Stimulated activated CD4-positive, alpha-beta T cell treated with anti-CD3 and anti-CD28 coated beads, Interleukin-15, amount 100 ng/mL, for 1 hour (primary cell): ENCODE results near the gene LNX2.

Source experiments
- DNase-seq, 2 donors: peaks; one replicate each; pipeline ENCODE4 v3.0.0-alpha.2; 2020; ENCODE audit warnings: low read depth in 1 of 2, low spot score in 1 of 2

Gene LNX2

GRCh38 chr13:27620377-27621115 is at the start of gene LNX2:
Gene LNX2 (minus strand): TSS chr13:27620529. CDS start chr13:27581703, 38,826 bp downstream.
- peak; percentile 92 to 96 for DNase-seq

GRCh38 chr13:27667946-27668345 is 47.6 kb upstream of the LNX2 start:
- no peak for DNase-seq

- DNase-seq = no peak
Observed at GRCh38 chr13:27666951-27667350, 46.6 kb upstream of the LNX2 start.

- no peak for DNase-seq
Observed at GRCh38 chr13:27665761-27666160, 45.4 kb upstream of the LNX2 start.

GRCh38 chr13:27665333-27665732 is 45.0 kb upstream of the LNX2 start:
- DNase-seq = no peak

GRCh38 chr13:27663947-27664346 is 43.6 kb upstream of the LNX2 start:
- DNase-seq = no peak

GRCh38 chr13:27662738-27663470 is 42.6 kb upstream of the LNX2 start:
- DNase-seq = no peak

GRCh38 chr13:27661017-27661416 is 40.7 kb upstream of the LNX2 start:
- DNase-seq = no peak

GRCh38 chr13:27660511-27660910 is 40.2 kb upstream of the LNX2 start:
- DNase-seq = no peak

- DNase-seq = no peak
Observed at GRCh38 chr13:27659145-27659865, 39.0 kb upstream of the LNX2 start.

- DNase-seq = no peak
Observed at GRCh38 chr13:27658546-27658945, 38.2 kb upstream of the LNX2 start.

GRCh38 chr13:27657724-27658123 is 37.4 kb upstream of the LNX2 start:
- no peak for DNase-seq

GRCh38 chr13:27654816-27655215 is 34.5 kb upstream of the LNX2 start:
- no peak for DNase-seq

GRCh38 chr13:27654059-27654458 is 33.7 kb upstream of the LNX2 start:
- no peak for DNase-seq

- DNase-seq = no peak
Observed at GRCh38 chr13:27650312-27650711, 30.0 kb upstream of the LNX2 start.

GRCh38 chr13:27644302-27644701 is 24.0 kb upstream of the LNX2 start:
- DNase-seq = no peak

GRCh38 chr13:27643334-27644132 is 23.2 kb upstream of the LNX2 start:
- no peak for DNase-seq

- no peak for DNase-seq
Observed at GRCh38 chr13:27641711-27642502, 21.6 kb upstream of the LNX2 start.

- no peak for DNase-seq
Observed at GRCh38 chr13:27639186-27639585, 18.9 kb upstream of the LNX2 start.

GRCh38 chr13:27638521-27638920 is 18.2 kb upstream of the LNX2 start:
- no peak for DNase-seq
